Activated naive CD8-positive, alpha-beta T cell treated with anti-CD3 and anti-CD28 coated beads, Interleukin-2, amount 50 U/mL, for 16 hours (primary cell): ENCODE results near the gene HOXA13.

ENCODE experiments used
- DNase-seq: peaks from one replicate; pipeline ENCODE4 v3.0.0-alpha.2; 2020; ENCODE audit warnings: low read depth, low spot score

The HOXA13 gene

DNA sequence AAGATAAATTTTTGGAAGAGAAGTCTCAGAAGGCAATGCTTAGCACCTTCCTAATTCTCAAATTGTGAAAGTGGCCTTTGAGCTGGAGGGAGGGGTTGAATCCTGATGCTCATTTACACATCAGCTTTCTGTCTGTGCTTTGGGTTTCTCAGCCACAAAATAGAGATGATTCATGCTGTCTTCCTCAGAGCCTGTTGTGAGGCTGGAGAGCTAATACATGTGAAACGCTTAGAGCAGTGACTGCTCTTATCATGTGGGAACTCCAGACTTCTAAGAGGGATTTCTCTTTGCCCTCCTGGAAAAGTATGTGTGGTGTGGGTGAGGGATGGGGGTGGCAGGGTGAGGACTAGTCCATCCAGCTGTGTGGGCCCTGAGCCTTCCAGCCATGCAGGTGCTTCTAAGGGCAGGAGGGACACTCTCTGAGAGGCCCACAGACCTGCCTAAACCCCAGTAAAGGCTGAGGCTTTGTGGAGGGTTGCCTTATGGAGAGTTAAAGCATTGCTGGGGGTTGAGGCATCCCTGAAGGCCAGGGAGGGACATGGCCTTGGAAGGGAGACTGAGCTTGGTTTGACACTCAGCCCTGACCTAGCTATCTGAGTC is 37.9 kb upstream of the HOXA13 start:
- no peak for DNase-seq

DNA sequence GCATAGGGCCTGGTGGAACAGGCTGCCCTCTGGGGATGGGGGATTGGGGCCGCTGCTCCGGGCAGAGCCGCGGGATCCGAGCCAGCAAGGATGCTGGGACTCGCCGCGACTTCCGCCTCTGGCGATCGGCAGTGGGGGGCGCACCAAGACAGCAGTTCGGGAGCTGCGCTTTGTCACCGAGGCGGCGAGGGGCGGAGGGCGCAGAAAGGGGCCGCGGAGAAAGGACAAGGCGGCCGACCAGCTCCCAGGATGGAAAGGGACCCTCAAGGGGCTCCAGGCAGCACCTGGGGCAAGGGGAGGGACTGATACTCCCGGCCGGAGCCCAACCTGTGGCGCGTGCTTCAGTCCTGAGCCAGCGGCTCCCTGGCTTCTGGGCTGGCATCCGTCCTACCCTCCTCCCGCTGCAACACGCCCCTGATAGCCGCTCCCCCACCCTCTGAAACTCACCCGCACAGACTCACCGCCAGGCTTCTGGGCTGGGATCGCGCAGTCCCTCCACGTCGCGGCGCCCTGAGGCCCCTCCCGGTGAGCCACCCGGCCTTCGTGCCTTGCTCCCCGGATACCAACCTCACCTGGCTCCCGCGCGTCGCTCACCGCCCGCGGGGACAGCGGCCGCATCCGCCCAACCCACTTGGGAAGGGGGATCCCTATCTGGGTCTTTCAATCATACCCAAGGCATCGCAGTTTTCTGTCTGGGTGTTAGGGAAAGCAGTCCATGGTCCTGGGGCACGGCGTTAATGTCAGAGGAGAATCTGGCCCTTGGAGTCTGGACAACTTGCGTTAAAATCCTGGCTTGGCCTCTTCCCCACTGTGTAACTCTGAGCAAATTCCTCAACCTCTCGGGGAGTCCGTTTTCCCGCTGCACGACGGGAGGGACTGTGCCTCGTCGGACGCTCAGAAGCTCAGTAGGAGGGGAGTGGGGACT is 35.8 kb upstream of the HOXA13 start:
- no peak for DNase-seq

DNA sequence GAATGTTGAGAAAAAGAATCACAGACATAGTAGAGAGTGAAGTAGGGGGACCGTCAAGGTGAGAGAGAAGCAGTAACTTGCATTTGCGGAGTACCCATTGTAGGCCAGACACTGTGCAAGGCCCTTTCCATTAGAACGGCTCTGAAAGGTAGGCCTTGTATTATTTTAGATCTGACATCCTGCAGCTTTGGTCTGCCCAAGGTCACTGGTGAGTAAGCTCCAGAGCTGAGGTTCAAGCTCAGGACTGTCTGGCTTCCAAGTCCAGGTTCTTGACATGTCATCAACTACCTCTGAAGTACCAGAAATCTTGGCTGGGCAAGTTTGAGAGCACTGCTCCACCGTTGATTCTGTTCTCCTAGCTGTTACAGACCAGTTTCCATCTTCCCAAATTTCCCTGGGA is 29.6 kb upstream of the HOXA13 start:
- DNase-seq: no peak

DNA sequence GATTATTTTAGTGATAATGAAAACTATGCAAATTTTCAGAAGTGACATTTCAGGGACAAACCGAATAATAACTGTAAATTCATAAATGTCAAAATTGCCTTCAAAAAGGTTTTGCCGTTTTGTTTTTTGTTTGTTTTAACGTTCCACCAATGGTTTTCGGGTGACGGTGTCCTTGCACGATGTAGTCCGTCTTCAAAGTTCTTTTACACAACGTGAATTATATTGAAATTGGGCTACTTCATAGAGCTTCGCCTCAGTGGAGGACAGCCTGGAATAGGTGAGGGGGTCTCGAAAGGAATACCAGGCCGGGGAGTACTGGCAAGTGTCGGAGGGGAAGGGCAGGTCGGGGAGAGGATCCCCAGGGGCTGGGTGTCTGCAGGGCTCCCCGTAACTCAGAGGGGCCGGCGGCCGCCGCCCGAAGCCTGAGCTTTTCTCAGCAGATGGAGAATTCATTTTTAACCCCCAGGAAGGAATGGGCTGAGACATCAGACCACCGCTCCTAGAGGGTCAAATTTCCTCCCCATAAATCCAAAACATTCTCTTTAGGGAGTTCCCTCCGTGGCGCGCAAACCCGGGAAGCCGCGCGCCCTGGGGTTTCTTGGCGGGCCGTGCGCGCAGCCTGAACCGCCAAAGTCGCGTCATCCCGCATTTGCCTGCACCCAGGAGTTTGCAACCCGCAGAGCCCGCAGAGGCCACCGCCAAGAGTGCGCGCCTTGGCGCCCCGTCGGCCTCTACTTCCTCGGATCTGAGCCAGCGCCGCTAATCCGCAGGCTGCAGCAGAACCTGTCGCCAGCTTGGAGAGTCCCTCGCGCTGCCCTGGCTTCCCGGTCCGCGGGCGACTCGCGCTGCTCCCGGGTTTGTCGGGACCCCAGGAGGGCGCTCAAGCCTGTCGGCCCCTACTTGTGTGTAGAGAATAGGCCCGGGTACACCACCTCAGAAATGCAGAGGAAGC is 25.4 kb upstream of the HOXA13 start:
- no peak for DNase-seq

DNA sequence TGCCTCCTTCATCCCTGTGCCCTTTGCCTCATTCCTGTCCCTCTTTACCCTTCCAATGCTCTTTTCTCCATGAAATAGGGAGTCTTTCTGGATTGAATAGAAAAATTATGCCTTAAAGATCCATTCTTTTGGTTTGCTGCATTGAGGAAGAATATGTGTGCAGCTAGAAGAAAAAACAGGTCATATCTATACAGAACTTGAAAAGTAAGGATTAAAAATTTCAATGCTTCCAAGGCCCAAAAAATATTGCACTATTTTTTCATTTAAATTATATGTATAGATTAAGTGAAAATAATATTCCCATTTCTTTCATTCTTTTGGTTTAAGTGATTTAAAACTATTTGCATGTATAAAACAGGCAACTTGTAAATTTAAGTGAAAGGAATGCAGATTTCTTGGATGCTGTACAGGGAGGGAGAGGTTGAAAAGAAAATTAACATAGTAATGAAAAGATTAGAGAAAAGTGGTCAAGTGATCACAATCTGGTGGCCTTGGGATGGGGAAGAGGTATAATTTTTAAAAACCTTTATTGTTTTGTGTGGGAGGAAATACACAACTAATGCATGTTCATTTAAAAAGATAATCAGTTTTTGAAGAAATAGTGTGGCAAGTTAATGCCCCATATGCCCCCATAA is 24.2 kb upstream of the HOXA13 start:
- no peak for DNase-seq

DNA sequence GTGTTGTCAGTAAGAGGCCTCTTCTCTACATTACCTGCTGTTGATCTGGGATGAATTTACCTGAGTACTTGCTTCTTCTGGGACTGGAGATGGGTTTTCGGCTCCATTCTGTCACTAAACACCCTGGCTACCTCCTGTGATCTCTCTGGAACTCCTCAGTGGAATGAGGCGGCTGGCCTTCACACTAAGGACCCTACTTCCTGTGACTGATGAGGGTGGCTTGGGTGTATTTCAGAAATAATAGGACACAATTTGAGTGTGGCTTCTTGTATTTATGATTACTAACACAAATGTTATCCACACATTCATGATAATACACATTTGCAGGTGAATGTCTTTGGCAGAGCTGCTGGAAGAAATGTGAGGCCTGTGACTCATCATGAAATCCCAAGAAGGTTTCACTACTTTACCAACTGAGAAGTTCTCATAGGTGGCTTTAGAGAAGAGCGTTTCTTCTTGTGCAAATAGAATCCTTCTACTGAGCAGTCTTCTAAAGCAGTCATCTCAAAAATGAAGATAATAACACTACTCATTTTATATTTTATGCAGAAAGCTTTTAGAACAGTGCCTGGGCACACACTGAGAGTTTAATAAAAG is 21.4 kb upstream of the HOXA13 start:
- DNase-seq: no peak

DNA sequence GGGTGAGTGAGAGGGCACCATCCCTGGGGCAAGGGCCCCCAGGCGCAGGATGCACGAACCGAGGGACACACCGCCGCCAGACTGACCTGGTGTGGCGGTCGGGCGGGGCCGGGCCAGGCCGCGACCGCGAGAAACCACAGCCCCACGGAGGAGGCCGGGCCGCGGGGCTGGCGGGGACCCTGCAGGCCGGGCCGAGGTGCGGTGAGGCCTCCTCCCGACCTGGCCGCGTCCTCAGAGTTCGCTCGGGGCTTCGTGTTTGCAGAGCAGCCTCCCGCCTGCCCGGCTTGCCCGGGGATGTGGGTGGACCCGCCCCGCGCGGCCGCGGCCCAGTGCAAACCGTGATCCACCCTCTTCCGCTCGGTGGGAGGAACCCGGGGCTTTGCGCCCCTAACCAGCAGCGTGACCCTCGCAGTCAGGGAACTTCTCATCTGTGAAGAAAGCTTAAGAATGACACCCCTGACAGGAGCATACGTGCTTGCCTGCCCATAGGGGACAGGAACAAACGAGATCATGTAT is 20.6 kb upstream of the HOXA13 start:
- DNase-seq: no peak

DNA sequence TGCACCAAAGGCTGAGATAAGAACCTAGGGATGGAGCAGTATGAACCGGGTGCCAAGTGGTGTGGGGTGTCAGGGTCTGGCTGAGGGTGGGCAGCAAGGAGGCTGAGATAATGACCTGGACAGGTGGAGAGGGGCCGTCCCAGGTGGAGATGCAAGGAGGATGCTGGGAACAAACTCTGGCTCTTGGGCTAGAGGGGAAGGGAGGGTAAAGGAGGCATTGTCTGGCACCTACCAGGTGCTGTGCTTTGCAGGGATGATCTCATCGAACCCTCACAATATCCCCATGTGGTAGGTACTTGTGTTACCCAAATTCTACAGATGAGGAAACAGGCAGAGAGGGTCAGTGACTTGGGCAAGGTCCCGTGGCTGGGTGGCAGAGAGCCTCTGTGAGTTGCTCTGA is 19.9 kb upstream of the HOXA13 start:
- no peak for DNase-seq

DNA sequence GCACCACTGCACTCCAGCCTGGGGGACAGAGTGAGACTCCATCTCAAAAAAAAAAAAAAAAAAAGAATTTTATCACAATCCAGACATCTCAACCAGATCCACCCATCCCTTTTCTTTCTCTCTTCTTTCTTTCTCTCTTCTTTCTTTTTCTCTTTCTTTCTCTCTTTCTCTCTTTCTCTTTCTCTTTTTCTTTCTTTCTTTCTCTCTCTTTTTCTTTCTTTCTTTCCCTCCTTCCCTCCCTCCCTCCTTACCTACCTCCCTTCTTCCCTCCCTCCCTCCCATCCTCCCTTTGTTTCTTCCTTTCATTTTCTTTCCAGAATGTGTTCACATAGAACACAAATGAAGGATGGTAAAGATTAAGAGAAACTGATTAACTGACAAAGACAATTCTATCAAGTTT is 18.1 kb upstream of the HOXA13 start:
- no peak for DNase-seq

DNA sequence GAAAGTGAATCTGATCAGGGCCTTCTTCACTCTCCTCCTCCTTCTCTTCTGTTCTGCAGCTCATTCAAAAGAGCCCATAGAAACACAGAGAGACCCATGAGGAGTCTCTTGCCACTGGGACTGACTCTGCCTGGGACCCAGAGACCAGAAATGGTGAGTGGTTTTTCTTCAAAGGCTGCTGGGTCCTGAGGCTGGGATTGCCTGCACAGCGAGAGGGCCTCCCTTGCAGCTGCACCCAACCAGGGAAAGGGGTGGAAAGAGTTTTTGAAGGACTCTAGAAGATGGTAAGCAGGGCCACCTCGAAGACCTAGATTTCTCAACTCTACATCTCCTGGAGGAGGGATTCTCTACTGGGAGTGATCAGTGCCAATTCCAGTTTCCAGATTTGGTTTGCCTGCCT is 15.5 kb upstream of the HOXA13 start:
- DNase-seq: no peak

DNA sequence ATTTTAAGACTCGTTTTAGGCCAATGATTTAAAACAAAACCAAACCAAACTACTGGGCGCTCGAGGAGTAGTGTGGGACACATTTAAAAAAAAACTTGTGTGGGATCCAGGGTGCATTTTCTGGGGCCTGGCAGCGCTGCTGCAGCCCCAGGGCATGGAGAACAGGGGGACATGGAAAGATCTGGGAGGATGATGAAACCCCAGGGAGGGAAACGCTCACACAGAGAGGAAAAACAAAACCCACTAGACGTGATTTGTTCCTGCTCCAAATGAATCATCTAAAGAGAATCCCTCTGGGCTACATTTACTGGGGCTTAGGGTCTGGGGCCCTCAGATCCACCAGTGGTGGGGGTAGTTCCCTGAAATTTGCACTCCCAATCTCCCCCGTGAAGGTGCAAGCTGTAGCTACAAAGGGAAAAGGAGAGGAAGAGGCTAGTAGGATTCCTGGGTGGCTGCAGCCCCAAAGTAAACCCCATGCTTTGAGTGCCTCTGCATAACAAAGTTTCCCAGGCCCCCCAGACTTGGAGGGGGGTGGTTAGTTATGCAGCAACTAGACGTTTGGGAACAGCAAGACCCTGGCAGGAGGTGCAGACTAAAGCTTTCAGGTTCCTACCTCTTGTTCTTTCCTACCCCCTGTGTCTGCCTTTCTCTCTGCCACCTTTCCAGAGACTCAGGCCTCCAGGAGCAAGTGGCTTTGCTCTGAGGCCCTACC is 14.5 kb upstream of the HOXA13 start:
- DNase-seq: no peak

DNA sequence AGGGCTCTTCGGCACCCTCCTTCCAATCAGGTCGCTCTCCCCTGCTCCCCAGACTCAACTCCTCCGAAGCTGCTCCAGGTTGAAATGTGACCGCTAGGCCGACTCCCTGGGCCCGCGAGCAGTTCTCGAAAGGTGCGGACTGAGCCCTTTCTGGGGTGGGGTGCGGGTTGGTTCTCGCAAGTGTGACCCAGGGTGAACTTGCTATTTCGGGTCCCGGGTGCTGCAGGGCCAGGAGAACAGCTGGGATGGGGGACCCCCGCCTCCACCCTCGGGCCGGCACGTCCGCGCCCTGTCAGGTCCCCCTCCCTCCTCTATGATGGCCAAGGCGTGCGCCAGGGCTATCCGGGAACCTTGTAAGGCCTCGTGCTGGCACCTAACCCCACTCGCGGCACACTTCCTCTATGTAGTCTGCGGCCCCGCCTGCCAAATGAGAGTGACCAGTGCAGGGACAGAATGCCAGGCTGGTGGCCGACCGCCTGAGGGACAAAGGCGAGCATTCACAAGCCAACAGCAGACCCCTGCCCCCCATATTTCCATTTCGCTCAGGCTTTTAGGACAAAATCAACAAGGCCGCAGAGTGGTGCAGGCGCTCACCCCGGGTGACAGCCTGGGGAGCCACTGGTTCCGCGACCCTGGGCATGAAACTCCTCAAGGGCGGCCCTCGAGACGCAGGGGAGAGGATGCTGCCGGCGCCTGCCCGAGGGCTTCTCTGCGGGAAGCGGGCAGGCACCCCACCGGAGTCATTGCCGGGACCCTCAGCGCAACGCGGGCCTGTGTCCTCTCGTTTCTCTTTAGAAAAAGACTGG is 13.7 kb upstream of the HOXA13 start:
- no peak for DNase-seq

DNA sequence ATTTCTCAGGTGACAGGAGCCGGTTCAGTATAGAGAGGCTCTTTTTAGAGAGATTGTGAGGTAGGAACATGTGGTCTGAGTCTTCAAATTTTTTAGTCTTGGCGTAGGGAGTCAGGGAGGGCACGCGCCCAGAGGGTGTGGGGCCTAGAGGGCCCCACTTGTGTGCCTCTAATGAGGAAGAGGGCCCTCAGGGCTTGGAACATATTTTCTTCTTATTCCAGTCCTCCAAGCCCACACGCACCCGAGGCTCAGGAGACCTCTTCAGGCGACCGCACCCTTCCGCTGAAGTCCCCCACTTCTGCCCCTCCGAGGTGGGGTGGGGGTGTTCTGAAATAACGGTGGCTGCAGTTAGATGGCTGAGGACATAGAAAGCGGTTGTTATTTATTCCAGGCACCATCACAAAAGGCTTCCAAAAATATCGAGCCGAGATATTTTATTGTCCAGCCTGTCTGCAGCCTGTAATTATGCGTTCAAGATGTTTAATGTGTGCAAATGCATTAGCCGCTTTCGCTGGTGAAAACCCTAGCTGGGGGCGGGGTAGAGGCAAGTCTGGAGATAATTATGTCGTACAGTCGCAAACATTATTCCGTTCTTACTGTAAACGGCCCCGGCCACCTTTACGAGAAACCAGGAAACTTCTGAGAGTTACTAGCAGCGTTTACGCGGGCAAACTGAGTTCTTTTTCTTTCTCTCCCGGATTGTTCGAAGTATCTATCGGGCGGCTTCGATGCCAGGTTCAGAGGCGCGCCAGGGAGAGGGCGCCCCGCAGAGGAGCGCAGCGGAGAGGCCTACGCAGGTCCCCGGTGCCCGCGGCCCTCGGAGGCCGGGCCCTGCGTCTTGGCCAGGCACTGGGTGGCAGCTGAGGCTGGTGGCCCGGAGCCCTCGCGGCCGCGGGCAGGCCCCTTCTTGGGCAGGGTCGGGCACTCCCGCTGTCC is 12.9 kb upstream of the HOXA13 start:
- no peak for DNase-seq

DNA sequence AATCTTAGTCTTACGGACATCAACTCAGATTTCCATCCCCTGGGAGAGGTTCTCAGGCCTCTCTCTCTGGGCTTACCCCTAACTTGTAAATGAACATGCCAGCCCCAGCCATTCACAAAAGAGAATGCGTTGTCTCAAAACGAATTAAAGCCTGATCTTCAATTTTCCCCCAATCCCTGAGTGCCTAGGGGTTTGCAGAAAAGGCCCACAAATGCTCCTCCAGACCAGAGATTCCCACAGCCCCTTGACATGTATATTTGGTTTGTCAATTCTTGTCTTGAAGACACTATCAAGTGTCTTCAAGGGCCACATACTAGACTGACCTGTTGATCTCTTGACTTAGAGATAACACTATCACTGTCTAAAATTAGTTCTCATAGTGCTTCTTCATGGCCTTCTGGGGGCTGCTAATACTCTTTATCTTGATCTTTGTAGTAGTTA is 11.9 kb upstream of the HOXA13 start:
- no peak for DNase-seq

DNA sequence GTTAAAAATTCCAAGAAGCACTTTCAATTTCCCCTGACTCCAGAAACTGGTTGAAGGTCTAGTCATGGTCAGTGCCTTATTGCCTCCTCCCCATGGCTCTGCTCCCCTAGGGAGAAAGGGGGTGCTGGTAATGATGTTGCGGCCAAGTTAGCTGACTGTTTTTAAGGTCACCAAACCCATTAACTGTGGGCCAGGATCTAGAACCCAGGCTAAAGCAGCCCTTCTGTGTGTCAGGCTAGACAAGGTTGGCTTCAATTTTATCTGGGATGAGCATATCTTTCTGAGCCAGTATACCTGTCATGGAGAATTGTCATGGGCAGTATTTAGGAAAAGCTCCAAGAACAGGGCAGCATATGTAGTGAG is 11.2 kb upstream of the HOXA13 start:
- DNase-seq: no peak

DNA sequence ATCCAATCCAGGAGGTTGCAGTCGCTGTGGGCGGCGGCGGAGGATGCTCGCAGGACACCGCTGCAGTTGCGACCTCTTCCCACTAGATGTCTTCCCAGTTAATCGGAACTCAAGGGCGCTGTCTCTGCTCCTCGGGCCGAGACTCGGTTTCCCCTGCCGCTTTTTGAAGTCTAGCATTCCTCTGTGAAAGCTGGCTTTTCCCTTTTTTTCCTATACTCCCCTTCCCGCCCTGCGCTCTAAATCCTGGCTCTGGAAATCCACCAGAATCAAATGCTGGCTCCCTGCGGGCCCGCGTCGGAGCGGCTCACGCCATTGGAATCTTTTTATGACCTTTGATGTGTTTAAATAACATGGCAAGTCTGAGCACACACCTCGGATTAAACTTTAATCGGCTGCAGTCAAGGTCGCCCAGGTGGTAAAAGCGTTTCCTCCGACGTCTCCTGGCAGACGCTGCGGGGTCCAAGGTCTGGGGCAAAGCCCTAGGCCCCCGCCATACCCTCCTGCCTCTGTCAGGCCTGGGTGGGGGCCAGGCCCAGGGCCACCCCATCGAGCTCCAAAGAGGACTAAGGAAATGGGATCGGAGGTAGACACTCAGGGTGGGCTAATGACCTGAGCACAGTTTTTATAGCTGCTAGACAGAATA is 10.7 kb upstream of the HOXA13 start:
- no peak for DNase-seq

DNA sequence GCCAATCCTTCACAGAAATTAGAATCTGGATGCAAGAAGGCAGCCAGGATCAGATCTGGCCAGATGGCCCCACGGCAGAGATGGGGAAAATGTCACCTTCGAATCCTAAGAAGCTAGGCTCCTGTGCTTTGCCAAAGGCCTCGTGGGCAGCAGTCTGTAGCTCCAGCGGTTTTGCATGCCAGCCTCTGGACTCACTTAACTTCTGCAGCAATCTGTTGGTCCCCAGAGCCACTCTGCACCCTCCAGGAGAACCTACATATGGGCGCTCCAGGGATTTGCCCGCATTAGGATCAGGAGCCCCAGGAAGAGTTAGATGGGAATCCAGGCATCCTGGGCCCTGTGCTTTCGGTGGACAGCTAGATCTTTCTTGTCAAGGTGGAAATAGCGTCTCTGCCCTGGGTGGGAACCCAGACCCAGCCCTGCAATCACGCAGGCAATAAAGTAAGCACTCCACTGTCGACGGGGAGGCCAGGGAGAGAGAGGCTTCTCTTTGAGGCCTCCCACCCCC is 10.1 kb upstream of the HOXA13 start:
- no peak for DNase-seq

DNA sequence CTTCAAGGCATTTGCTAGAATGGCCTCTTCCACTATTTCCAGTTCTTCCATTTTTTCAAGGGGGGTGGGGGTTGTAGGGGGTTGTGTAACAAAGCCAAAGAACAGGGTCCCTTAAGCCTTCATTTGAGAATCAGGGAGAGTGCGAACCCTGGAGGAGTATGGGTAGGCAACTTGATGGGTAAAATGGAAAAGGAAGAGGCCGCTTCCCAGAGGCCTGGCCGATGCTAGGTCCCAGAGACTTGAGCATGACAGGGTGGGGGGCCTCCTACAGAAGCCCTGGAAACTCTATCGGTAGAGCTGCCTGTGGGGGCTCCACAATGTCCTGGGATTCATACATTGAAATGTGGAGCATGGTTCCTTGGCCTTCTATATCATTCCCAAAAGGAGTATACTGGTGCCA is 9.1 kb upstream of the HOXA13 start:
- no peak for DNase-seq
